ENCODE data around the gene BRCA2.
"Not testable (repeated sequence)": the region's sequence is repeated elsewhere in the genome, so short reads cannot be mapped to it uniquely, and the experiment has no call there.

BRCA2 gene

GRCh38 chr13:32340914-32341313 is 25.6 kb downstream of the BRCA2 start:
- no peak overlapping the region for H3K27ac ChIP-seq (ENCODE audit: insufficient read depth, low read depth, low read length, poor library complexity, severe bottlenecking)
- 94 to 100% methylated on average over 3 of the region's 3 CpGs for WGBS, 2 experiments
- H3K4me3 ChIP-seq (ENCODE audit: insufficient read depth, low read depth, low read length): no peak overlapping the region
- H3K4me1 ChIP-seq (ENCODE audit: control insufficient read depth, insufficient read depth, low read length): no peaks in the 10 kb centered on the region
- H3K9me3 ChIP-seq (ENCODE audit: control insufficient read depth, low read length): no peaks in the 10 kb centered on the region
- peaks cover 20% of the 10 kb centered on the region for H3K36me3 ChIP-seq (ENCODE audit: control insufficient read depth, insufficient read depth, low read length)
- no peaks in the 10 kb centered on the region for H3K27me3 ChIP-seq (ENCODE audit: control insufficient read depth, insufficient read depth, low read length, poor library complexity, severe bottlenecking)

GRCh38 chr13:32347651-32348050 is 32.3 kb downstream of the BRCA2 start:
- Histone ChIP-seq H3K27ac (ENCODE audit: insufficient read depth, low read depth, low read length, poor library complexity, severe bottlenecking) (no peak overlapping the region), H3K9me3 (ENCODE audit: control insufficient read depth, low read length) (no peaks in the 10 kb centered on the region), H3K27me3 (ENCODE audit: control insufficient read depth, insufficient read depth, low read length, poor library complexity, severe bottlenecking) (no peaks in the 10 kb centered on the region), H3K4me1 (ENCODE audit: control insufficient read depth, insufficient read depth, low read length) (no peaks in the 10 kb centered on the region), H3K4me3 (ENCODE audit: insufficient read depth, low read depth, low read length) (no peak overlapping the region), H3K36me3 (ENCODE audit: control insufficient read depth, insufficient read depth, low read length) (peaks cover 13% of the 10 kb centered on the region)
- WGBS, 2 experiments: no CpG with 5 or more reads among the region's 1 CpG

- not testable (repeated sequence) for H3K27ac ChIP-seq (ENCODE audit: insufficient read depth, low read depth, low read length, poor library complexity, severe bottlenecking); H3K4me1 ChIP-seq (ENCODE audit: control insufficient read depth, insufficient read depth, low read length); H3K27me3 ChIP-seq (ENCODE audit: control insufficient read depth, insufficient read depth, low read length, poor library complexity, severe bottlenecking); H3K4me3 ChIP-seq (ENCODE audit: insufficient read depth, low read depth, low read length); H3K9me3 ChIP-seq (ENCODE audit: control insufficient read depth, low read length)
- WGBS, 2 experiments: 94% methylated on average over 15 of the region's 15 CpGs
- peaks cover 13% of the 10 kb centered on the region for H3K36me3 ChIP-seq (ENCODE audit: control insufficient read depth, insufficient read depth, low read length)
Measured at GRCh38 chr13:32350839-32351441, 35.6 kb downstream of the BRCA2 start.

- no peaks in the 10 kb centered on the region for H3K27me3 ChIP-seq (ENCODE audit: control insufficient read depth, insufficient read depth, low read length, poor library complexity, severe bottlenecking)
- no peaks in the 10 kb centered on the region for H3K9me3 ChIP-seq (ENCODE audit: control insufficient read depth, low read length)
- H3K36me3 ChIP-seq (ENCODE audit: control insufficient read depth, insufficient read depth, low read length): peaks cover 10% of the 10 kb centered on the region
- 92 to 93% methylated on average over 1 of the region's 1 CpG for WGBS, 2 experiments
- no peak overlapping the region for H3K27ac ChIP-seq (ENCODE audit: insufficient read depth, low read depth, low read length, poor library complexity, severe bottlenecking)
- H3K4me1 ChIP-seq (ENCODE audit: control insufficient read depth, insufficient read depth, low read length): no peaks in the 10 kb centered on the region
- H3K4me3 ChIP-seq (ENCODE audit: insufficient read depth, low read depth, low read length): no peak overlapping the region
Measured at GRCh38 chr13:32354040-32354439, 38.7 kb downstream of the BRCA2 start.

- H3K9me3 ChIP-seq (ENCODE audit: control insufficient read depth, low read length); H3K4me1 ChIP-seq (ENCODE audit: control insufficient read depth, insufficient read depth, low read length); H3K27me3 ChIP-seq (ENCODE audit: control insufficient read depth, insufficient read depth, low read length, poor library complexity, severe bottlenecking); H3K27ac ChIP-seq (ENCODE audit: insufficient read depth, low read depth, low read length, poor library complexity, severe bottlenecking); H3K4me3 ChIP-seq (ENCODE audit: insufficient read depth, low read depth, low read length); H3K36me3 ChIP-seq (ENCODE audit: control insufficient read depth, insufficient read depth, low read length): not testable (repeated sequence)
- 92 to 95% methylated on average over 8 of the region's 8 CpGs for WGBS, 2 experiments
Measured at GRCh38 chr13:32355935-32356334, 40.6 kb downstream of the BRCA2 start.

- Histone ChIP-seq H3K9me3 (ENCODE audit: control insufficient read depth, low read length) (no peaks in the 10 kb centered on the region), H3K36me3 (ENCODE audit: control insufficient read depth, insufficient read depth, low read length) (peaks cover 4% of the 10 kb centered on the region), H3K27me3 (ENCODE audit: control insufficient read depth, insufficient read depth, low read length, poor library complexity, severe bottlenecking) (no peaks in the 10 kb centered on the region), H3K27ac (ENCODE audit: insufficient read depth, low read depth, low read length, poor library complexity, severe bottlenecking) (no peak overlapping the region), H3K4me1 (ENCODE audit: control insufficient read depth, insufficient read depth, low read length) (no peaks in the 10 kb centered on the region), H3K4me3 (ENCODE audit: insufficient read depth, low read depth, low read length) (no peak overlapping the region)
- WGBS, 2 experiments: 94 to 100% methylated on average over 2 of the region's 2 CpGs
Measured at GRCh38 chr13:32362574-32362973, 47.3 kb downstream of the BRCA2 start.

- no peak overlapping the region for H3K4me3 ChIP-seq (ENCODE audit: insufficient read depth, low read depth, low read length)
- H3K27me3 ChIP-seq (ENCODE audit: control insufficient read depth, insufficient read depth, low read length, poor library complexity, severe bottlenecking): no peaks in the 10 kb centered on the region
- no peak overlapping the region for H3K27ac ChIP-seq (ENCODE audit: insufficient read depth, low read depth, low read length, poor library complexity, severe bottlenecking)
- no peaks in the 10 kb centered on the region for H3K4me1 ChIP-seq (ENCODE audit: control insufficient read depth, insufficient read depth, low read length)
- no peaks in the 10 kb centered on the region for H3K9me3 ChIP-seq (ENCODE audit: control insufficient read depth, low read length)
- peaks cover 22% of the 10 kb centered on the region for H3K36me3 ChIP-seq (ENCODE audit: control insufficient read depth, insufficient read depth, low read length)
- WGBS, 2 experiments: 90 to 98% methylated on average over 2 of the region's 2 CpGs
Measured at GRCh38 chr13:32370805-32371204, 55.5 kb downstream of the BRCA2 start.

GRCh38 chr13:32376642-32377415 is 61.5 kb downstream of the BRCA2 start:
- 91 to 96% methylated on average over 12 to 13 of the region's 13 CpGs for WGBS, 2 experiments
- Histone ChIP-seq H3K4me3 (ENCODE audit: insufficient read depth, low read depth, low read length) (no peak overlapping the region), H3K27ac (ENCODE audit: insufficient read depth, low read depth, low read length, poor library complexity, severe bottlenecking) (no peak overlapping the region), H3K27me3 (ENCODE audit: control insufficient read depth, insufficient read depth, low read length, poor library complexity, severe bottlenecking) (no peaks in the 10 kb centered on the region), H3K36me3 (ENCODE audit: control insufficient read depth, insufficient read depth, low read length) (peaks cover 18% of the 10 kb centered on the region), H3K4me1 (ENCODE audit: control insufficient read depth, insufficient read depth, low read length) (no peaks in the 10 kb centered on the region), H3K9me3 (ENCODE audit: control insufficient read depth, low read length) (no peaks in the 10 kb centered on the region)

- H3K27ac ChIP-seq (ENCODE audit: insufficient read depth, low read depth, low read length, poor library complexity, severe bottlenecking): no peak overlapping the region
- H3K27me3 ChIP-seq (ENCODE audit: control insufficient read depth, insufficient read depth, low read length, poor library complexity, severe bottlenecking): no peaks in the 10 kb centered on the region
- H3K9me3 ChIP-seq (ENCODE audit: control insufficient read depth, low read length): no peaks in the 10 kb centered on the region
- 83 to 92% methylated on average over 1 of the region's 1 CpG for WGBS, 2 experiments
- no peak overlapping the region for H3K4me3 ChIP-seq (ENCODE audit: insufficient read depth, low read depth, low read length)
- peaks cover 19% of the 10 kb centered on the region for H3K36me3 ChIP-seq (ENCODE audit: control insufficient read depth, insufficient read depth, low read length)
- H3K4me1 ChIP-seq (ENCODE audit: control insufficient read depth, insufficient read depth, low read length): no peaks in the 10 kb centered on the region
Measured at GRCh38 chr13:32378012-32378411, 62.7 kb downstream of the BRCA2 start.

- H3K4me1 ChIP-seq (ENCODE audit: control insufficient read depth, insufficient read depth, low read length): no peaks in the 10 kb centered on the region
- H3K27ac ChIP-seq (ENCODE audit: insufficient read depth, low read depth, low read length, poor library complexity, severe bottlenecking): no peak overlapping the region
- peaks cover 30% of the 10 kb centered on the region for H3K36me3 ChIP-seq (ENCODE audit: control insufficient read depth, insufficient read depth, low read length)
- H3K9me3 ChIP-seq (ENCODE audit: control insufficient read depth, low read length): no peaks in the 10 kb centered on the region
- no peaks in the 10 kb centered on the region for H3K27me3 ChIP-seq (ENCODE audit: control insufficient read depth, insufficient read depth, low read length, poor library complexity, severe bottlenecking)
- 71% methylated on average over 3 of the region's 3 CpGs for WGBS, 2 experiments
- no peak overlapping the region for H3K4me3 ChIP-seq (ENCODE audit: insufficient read depth, low read depth, low read length)
Measured at GRCh38 chr13:32381539-32381938, 66.2 kb downstream of the BRCA2 start.

Data from ectodermal cell (in vitro differentiated cells).